Retinal pigment epithelial cell (primary cell): Measurements from ENCODE around the gene VWA5B1.
A peak's percentile ranks its signal among the peaks of the same experiment; 100 is the strongest.

Experiments used
- DNase-seq: peaks from one replicate; pipeline ENCODE4 v3.0.0-alpha.2; 2010; ENCODE audit warnings: low read depth
- H3K4me3 ChIP-seq: 2 replicates; pipeline ENCODE4 v1.5.1; 2011; ENCODE audit warnings: mild to moderate bottlenecking, low read length, control low read depth, moderate library complexity
- TF ChIP-seq, protein P1 (sequence below): conservative IDR thresholded peaks from 2 replicates; pipeline ENCODE4 v1.5.1; 2011; ENCODE audit warnings: low read depth, low read length, control low read depth, inconsistent platforms

VWA5B1 gene

DNA sequence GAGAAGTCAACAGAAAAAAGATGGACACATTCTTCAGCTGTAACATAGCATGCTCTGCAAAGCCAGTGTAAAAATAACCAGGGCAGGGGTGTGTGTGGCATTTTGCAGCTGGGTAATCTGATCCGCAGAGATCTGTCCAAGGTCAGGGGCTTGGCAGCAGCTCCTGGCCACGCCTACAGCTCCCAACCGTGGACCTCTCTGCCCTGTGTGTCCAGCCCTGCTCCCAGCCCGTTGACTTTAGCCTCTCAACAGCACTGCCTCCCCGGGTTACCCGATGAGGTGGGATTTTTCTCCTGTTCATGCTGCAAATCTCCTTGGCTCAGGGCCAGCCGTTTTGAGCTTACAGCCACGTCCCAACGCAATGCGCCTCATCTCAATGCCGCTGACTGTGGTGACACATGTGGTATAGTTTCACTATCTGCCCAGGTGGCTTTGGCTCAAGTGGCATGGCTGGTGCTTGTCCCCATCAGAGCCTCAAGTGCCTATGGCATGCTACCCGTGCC lies 68.1 kb downstream of the VWA5B1 start:
- DNase-seq: no peak
- no peak overlapping the region for H3K4me3 ChIP-seq
- TF ChIP-seq, protein P1, sequence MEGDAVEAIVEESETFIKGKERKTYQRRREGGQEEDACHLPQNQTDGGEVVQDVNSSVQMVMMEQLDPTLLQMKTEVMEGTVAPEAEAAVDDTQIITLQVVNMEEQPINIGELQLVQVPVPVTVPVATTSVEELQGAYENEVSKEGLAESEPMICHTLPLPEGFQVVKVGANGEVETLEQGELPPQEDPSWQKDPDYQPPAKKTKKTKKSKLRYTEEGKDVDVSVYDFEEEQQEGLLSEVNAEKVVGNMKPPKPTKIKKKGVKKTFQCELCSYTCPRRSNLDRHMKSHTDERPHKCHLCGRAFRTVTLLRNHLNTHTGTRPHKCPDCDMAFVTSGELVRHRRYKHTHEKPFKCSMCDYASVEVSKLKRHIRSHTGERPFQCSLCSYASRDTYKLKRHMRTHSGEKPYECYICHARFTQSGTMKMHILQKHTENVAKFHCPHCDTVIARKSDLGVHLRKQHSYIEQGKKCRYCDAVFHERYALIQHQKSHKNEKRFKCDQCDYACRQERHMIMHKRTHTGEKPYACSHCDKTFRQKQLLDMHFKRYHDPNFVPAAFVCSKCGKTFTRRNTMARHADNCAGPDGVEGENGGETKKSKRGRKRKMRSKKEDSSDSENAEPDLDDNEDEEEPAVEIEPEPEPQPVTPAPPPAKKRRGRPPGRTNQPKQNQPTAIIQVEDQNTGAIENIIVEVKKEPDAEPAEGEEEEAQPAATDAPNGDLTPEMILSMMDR: no peak

DNA sequence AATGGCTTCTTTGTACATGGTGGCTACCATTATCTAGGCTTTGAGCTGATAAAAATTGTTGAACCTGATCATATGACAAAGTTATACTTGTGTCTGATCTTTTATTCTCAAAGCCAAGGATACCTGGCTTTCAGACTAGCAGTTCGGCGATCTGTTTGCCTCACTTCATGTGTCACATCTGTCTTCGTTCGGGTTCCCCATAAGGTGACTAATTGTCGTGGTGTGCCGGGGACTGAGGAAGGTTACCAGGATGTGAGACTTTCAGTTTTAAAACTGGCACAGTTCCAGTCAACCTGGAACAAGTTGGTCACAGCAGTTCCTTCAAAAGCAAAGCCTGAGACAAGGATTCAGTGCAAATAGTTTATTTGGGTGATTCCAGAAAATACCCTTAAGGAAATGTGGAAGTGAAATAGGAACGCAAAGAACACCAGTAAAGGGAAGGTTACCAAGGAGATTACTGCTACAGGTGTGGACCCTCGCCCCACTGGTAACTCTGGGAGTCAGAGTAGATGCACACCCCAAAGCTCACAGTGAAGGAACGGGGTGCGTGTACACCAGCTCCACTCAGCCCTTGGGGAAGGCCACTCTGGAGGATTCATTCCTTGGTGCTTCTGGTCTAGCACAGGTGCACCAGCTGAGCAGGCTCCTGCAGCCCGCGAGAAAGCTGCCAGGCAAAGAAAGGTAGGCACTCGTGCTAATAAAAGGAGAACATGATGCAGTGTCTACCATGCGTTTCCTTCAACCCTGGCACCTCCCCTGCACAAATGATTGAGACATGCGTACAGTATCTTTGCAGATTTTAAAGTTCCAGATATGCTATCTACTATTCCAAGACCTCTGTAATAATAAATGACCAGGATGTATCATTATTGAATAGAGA lies 69.0 kb downstream of the VWA5B1 start:
- no peak for DNase-seq
- TF ChIP-seq, protein P1: no peak

DNA sequence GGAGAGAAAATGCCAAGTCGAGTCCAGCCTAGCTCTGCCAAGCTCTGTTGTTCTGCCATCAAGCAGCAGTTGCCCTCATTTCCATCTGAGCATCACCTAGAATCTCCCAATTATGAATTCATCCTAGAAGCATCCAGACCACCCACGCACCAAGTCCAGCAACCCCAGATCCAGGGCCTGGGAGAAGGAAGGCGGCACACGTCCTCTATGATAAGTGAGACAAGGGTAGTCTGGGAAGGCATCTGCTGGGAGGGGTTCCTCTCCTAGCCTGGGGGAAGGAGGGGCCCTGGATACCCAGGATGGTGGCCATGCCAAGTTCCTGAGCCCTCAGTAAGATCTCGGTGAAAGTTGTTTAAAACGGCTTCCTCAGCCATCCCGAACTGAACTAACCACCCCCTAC lies 70.7 kb downstream of the VWA5B1 start:
- TF ChIP-seq, protein P1: no peak
- no peak overlapping the region for H3K4me3 ChIP-seq
- no peak for DNase-seq

More for the DNA sequence above, 69.0 kb downstream of the VWA5B1 start:
- no peak overlapping the region for H3K4me3 ChIP-seq

DNA sequence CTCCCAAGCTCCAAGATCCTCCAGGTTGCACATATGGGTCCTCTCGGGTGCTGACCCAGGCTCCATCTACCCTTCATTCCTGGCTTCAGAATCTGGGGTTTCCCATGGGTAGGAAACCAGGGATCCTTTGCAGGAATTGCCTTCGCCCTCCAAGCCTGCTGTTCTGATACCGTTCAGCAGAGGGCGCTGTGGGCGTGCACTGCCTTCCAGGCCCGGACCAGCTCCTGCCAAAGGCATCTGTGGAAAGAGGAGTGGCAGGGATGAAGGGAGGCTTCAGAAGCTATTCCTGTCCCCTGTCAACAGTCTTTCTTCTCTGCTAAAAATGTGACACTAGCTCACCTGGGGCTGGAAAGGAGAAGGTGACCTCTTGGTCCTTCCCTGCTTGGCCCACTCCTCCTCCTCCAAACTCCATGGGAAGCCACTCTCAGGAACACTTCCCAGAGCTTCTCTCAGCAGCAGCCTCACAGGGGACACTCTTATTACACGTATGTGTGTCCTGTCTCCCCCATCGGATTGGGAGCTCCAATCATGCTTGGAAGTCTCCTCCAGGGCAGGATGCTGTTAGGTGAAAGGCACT lies 71.2 kb downstream of the VWA5B1 start:
- TF ChIP-seq, protein P1: peak; percentile 91
- no peak overlapping the region for H3K4me3 ChIP-seq
- no peak for DNase-seq

DNA sequence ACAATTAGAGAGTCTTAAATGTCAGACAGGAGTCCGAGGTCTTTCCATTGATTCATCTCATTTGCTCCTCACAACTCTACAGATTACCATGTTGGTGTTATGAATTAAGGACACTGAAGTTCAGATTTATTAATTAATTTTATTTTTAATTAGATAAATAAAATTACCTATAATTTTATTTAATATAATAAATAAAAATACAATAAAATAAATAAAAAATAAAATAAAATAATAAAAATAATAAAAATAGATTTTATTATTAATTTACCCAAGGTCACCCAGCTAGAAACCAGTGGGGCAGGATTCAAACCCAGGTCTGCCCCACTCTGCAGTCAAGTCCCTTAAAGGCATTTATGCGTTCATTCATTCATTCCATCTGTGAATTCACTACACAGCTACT lies 72.2 kb downstream of the VWA5B1 start:
- TF ChIP-seq, protein P1: no peak
- H3K4me3 ChIP-seq: no peak overlapping the region
- DNase-seq: no peak

DNA sequence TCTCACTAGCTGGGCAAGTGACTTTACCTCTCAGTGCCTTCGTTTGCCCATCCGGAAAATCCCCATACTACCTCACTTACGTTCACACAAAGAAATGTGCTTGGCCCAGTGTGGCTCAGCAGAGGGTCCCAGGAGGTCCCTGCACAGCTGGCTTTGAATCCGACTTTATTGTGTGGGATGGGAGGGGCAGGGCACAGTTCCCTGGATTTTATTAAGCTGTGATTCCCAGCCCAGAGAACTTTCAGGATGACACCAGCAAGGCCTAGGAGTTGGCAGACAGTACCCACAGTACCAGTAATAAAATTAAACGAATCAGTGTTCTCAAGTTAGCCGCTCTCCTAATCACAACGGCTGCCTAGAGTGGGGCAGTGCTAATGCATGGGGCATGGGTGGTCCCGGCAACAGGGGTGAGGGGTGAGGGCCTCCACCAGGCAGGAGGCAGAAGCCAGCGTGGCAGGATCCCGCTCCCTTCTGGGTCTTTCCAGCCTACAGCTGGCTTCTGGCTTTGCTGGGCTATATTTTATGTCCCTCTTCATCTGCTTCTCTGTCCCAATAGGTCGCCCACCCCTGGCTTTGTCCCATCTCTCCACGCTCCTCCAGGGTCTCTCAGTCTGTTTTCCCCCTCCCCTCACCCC lies 74.9 kb downstream of the VWA5B1 start:
- DNase-seq: no peak
- H3K4me3 ChIP-seq: no peak overlapping the region
- TF ChIP-seq, protein P1: no peak

DNA sequence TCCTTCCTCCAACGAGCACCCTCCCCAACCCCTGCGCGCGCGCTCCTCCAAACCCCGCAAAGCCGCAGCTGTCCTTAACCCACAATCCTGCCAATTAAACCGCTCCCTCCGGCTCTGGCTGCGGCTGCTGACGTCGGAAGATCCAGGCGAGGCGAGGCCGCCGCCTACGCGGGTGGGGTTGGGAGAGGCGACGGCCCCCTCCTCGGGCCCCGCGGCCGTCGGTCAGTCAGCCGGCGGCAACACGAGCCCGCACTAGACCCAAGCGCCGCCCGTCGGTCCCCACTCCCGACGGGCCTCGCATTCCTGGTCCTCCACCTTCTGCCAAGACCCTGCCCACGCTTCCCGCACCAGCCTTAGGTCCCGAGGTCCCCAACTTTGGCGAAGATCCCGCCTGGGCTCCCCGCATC lies 75.4 kb downstream of the VWA5B1 start:
- no peak for DNase-seq
- TF ChIP-seq, protein P1: no peak
- no peak overlapping the region for H3K4me3 ChIP-seq
